ENCODE measurements around the gene FAM89B. TPM values are rescaled to one million over a fixed set of nuclear protein-coding genes. Genes with fewer than 3 reads are reported as not detected.

The FAM89B gene
- total RNA-seq, 3 donors from 2014 or later = 26.4 to 61.2 (median 28.5) TPM

DNA sequence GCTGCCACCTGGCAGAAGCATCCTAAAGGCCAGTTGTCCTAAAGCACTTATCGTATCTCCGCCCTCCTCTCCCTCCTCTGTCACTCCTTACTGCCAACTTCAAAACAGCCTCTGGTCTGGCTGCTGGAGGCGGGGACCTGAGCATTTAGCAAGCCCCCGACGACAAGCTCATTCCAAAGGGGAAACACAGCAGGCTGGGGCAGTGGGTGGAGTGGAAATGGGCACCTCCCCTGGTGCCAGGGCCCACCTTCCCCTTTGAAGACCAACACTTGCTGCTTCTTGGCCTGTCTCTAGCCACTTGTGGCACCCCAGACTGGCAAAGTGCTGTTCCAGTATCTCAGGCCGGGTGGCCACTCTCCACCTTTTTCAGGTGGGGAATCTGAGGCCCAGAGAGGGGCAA is 38.1 kb downstream of the FAM89B start:
- ATAC-seq (no peak), DNase-seq (no peak)
- peaks cover 6% of the 10 kb centered on the region for H3K36me3 ChIP-seq (ENCODE audit: low read depth)
- H3K4me3 ChIP-seq = no peak overlapping the region
- no peaks in the 10 kb centered on the region for H3K9me3 ChIP-seq
- TF ChIP-seq, protein P1, sequence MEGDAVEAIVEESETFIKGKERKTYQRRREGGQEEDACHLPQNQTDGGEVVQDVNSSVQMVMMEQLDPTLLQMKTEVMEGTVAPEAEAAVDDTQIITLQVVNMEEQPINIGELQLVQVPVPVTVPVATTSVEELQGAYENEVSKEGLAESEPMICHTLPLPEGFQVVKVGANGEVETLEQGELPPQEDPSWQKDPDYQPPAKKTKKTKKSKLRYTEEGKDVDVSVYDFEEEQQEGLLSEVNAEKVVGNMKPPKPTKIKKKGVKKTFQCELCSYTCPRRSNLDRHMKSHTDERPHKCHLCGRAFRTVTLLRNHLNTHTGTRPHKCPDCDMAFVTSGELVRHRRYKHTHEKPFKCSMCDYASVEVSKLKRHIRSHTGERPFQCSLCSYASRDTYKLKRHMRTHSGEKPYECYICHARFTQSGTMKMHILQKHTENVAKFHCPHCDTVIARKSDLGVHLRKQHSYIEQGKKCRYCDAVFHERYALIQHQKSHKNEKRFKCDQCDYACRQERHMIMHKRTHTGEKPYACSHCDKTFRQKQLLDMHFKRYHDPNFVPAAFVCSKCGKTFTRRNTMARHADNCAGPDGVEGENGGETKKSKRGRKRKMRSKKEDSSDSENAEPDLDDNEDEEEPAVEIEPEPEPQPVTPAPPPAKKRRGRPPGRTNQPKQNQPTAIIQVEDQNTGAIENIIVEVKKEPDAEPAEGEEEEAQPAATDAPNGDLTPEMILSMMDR (IDR thresholded peaks at IDR 0.05) = no peak
- peaks cover 25% of the 10 kb centered on the region for H3K4me1 ChIP-seq (ENCODE audit: low read depth)
- intact Hi-C loops (cut with DNase I, micrococcal nuclease) = no loop called here

DNA sequence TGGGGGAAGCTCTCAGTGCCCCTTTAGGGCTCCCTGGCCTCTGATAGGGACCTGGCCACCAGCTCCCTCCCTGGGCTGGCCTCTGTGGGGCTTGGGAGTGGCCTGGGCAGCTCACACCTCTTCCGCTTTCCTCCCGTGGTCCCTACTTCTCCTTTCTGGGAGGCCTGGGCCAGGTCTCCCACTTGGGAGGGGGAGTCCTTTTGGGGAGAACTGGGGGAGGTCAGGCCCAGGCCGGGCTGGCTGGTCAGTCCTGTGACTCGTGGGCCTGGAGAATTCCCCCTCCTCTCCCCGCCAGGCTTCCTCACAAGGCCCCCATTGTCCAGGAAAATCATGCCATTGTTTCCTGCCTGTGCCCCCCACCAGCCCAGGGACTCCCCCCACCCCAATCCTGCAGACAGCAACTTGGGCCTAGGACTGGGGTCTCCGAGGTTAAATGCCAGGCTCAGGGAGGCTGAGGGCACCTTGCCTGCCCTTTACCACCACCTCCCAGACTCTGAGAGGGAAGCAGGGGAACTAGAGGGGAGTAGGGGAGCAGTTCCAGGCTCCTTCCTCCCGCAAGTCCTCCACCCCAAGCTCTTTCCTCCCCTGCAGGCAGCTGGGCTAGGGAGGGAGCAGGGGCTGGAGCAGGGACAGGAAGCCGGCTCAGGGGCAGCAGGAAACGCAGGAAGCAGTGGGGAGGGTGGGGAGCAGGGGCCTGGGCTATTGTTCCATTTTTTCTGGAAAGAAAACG is 38.9 kb downstream of the FAM89B start:
- H3K36me3 ChIP-seq (ENCODE audit: low read depth) = peaks cover 9% of the 10 kb centered on the region
- H3K4me1 ChIP-seq (ENCODE audit: low read depth) = peaks cover 25% of the 10 kb centered on the region
- no peak for ATAC-seq
- DNase-seq = peak in 1 of 3 donors; percentile 75
- H3K9me3 ChIP-seq = no peaks in the 10 kb centered on the region
- H3K4me3 ChIP-seq = no peak overlapping the region
- TF ChIP-seq, protein P1 (IDR thresholded peaks at IDR 0.05) = no peak
- intact Hi-C loops (cut with DNase I, micrococcal nuclease) = no loop called here

DNA sequence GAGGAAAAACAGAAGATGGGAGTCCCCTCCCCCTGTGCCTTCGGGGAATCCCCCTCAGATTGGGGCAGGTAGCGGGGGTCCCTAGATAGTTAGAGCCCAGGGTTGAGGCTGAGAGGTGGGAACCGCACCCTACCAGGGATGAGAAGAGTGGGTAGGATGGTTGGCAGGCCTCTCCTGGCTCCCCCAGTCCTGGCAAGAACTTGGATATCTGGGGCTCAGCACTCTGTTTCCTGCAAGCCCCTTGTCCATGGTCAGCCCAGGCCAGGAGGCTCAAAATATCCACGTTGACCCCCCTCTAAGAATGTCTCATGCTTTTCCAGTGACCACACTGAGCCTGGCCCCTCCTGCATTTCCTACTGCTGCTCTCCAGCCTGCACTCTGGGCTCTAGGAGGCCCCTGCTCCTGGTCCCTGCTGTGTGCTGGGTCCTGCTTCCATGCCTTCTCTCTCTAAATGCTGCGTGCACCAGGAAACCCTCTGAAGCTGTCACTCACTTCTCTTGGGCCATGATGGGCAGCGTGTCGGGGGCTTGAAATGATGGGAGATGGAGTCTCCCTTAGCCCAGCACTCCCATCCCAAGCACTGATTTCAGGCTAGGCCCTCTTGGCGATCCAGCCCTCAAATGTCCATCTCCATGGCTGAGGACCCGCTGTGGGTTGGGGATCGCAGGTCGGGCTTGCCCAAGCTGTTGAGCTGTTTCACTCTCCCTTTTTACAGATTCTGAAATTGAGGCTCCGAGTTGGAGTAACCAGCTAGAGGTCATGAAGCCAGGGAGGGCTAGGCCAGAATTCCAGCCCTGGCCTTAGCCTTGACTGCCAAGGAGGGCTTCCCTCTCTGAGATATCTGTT is 39.6 kb downstream of the FAM89B start:
- peaks cover 31% of the 10 kb centered on the region for H3K4me1 ChIP-seq (ENCODE audit: low read depth)
- H3K4me3 ChIP-seq = no peak overlapping the region
- DNase-seq (no peak), ATAC-seq (no peak)
- peaks cover 9% of the 10 kb centered on the region for H3K36me3 ChIP-seq (ENCODE audit: low read depth)
- intact Hi-C loops (cut with DNase I, micrococcal nuclease) = no loop called here
- H3K9me3 ChIP-seq = no peaks in the 10 kb centered on the region
- TF ChIP-seq, protein P1 (IDR thresholded peaks at IDR 0.05) = no peak

DNA sequence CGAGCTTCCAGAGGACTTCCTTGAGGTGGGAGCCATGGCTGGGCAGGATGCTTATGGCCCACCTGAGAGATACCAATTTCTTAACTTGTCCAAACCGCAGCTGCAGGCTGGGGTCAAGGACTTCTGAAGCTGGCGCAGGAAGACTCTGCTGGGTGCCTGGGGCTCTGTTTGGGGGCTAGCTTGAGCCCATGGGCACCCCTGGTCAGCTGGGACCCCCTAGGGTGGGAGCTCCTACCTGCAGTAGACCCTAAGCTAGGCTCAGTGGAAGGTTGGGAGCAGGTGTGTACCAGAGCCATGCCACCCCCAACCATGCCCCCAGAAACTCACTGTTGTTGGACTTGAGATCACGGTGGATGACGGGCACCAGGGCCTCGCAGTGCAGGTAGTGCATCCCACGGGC is 40.4 kb downstream of the FAM89B start:
- peaks cover 34% of the 10 kb centered on the region for H3K4me1 ChIP-seq (ENCODE audit: low read depth)

DNA sequence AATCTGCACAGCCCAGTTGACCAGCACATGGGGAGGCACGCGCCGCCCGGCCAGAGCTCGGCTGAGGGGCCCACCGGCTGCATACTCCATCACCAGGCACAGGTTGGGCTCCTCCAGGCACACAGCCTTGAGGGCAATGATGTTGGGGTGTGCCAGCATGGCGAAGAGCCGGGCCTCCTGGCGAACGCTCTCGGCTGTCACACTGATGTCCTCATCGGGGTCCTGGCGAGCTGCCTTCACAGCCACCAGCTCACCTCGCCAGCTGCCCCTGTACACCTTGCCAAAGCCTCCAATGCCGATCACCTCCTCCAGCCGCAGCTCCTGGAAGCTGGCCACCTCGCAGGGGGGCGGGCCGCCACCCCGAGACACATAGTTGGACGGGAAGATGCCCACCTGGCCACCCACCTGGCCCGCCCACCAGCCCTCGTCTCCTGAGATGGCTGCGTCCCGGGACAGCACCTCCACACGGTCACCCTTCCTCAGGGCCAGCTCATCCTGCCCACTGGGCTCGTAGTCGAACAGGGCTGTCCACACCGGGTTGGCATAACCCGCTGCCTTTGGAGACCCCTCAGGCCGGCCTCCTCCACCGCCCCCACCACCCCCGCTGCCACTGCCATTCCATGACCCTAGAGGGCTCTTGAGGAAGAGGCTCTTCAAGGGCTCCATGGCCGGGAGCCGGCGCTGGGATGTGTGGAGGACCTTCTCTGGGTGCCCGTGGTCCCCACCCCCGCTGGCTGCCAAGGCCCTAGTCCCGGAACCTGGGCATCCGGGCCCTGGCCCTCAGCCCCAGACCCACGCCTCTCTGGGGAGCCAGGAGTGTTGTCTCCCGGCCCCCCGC is 41.0 kb downstream of the FAM89B start:
- Histone ChIP-seq H3K4me3 (peak overlapping the region; percentile 69), H3K9me3 (no peaks in the 10 kb centered on the region), H3K36me3 (ENCODE audit: low read depth) (peaks cover 9% of the 10 kb centered on the region), H3K4me1 (ENCODE audit: low read depth) (peaks cover 33% of the 10 kb centered on the region)
- ATAC-seq = no peak
- TF ChIP-seq, protein P1 (IDR thresholded peaks at IDR 0.05) = no peak
- peak; percentile 41 to 72 (median 63) for DNase-seq
- intact Hi-C loops (cut with DNase I, micrococcal nuclease) = no loop called here

More for the DNA sequence above, 40.4 kb downstream of the FAM89B start:
- intact Hi-C loops (cut with DNase I, micrococcal nuclease) = no loop called here
- no peak overlapping the region for H3K4me3 ChIP-seq
- H3K36me3 ChIP-seq (ENCODE audit: low read depth) = peaks cover 9% of the 10 kb centered on the region
- ATAC-seq (no peak), DNase-seq (no peak)
- TF ChIP-seq, protein P1 (IDR thresholded peaks at IDR 0.05) = no peak
- H3K9me3 ChIP-seq = no peaks in the 10 kb centered on the region

Measured in mucosa of descending colon (tissue), 3 donors.